ELR (cell line): ENCODE measurements around the gene DNMBP.
"Not testable (repeated sequence)": the region's sequence is repeated elsewhere in the genome, so short reads cannot be mapped to it uniquely, and the experiment has no call there.

Experiments
- DNase-seq: peaks from one replicate; pipeline ENCODE4 v3.0.0-alpha.2; 2015; ENCODE audit warnings: low read depth

Gene DNMBP

GRCh38 chr10:100014071-100014762, 4.5 kb upstream of the DNMBP start:
- DNase-seq = no peak

- DNase-seq = no peak
These were observed 3.9 kb upstream of the DNMBP start for GRCh38 chr10:100013621-100014020.

GRCh38 chr10:100011906-100012305, 2.2 kb upstream of the DNMBP start:
- DNase-seq = not testable (repeated sequence)

GRCh38 chr10:100009283-100009792, 409 bp downstream of the DNMBP start:
- DNase-seq = peak; percentile 68

GRCh38 chr10:100008708-100009282, 952 bp downstream of the DNMBP start:
- peak; percentile 45 for DNase-seq

- peak; percentile 58 for DNase-seq
These were observed 1.6 kb downstream of the DNMBP start for GRCh38 chr10:100008142-100008522.

GRCh38 chr10:100007231-100008141, 2.3 kb downstream of the DNMBP start:
- DNase-seq = peak; percentile 23

- DNase-seq = peak; percentile 99
These were observed 3.4 kb downstream of the DNMBP start for GRCh38 chr10:100006243-100006886.

- DNase-seq = peak; percentile 50
These were observed 4.8 kb downstream of the DNMBP start for GRCh38 chr10:100004805-100005510.

- no peak for DNase-seq
These were observed 9.6 kb downstream of the DNMBP start for GRCh38 chr10:100000109-100000644.

GRCh38 chr10:99999319-100000108, 10.2 kb downstream of the DNMBP start:
- DNase-seq = no peak

- DNase-seq = no peak
These were observed 10.9 kb downstream of the DNMBP start for GRCh38 chr10:99998889-99999288.

- peak; percentile 45 for DNase-seq
These were observed 12.8 kb downstream of the DNMBP start for GRCh38 chr10:99996671-99997648.

GRCh38 chr10:99995713-99996112, 14.0 kb downstream of the DNMBP start:
- DNase-seq = no peak

GRCh38 chr10:99995269-99995668, 14.5 kb downstream of the DNMBP start:
- no peak for DNase-seq

- DNase-seq = no peak
These were observed 14.9 kb downstream of the DNMBP start for GRCh38 chr10:99994801-99995200.

- DNase-seq = peak; percentile 97
These were observed 15.8 kb downstream of the DNMBP start for GRCh38 chr10:99993701-99994689.

- DNase-seq = not testable (repeated sequence)
These were observed 24.1 kb downstream of the DNMBP start for GRCh38 chr10:99985637-99986036.
